HCT116 (cell line): ENCODE results near the gene RGL2. TPM values are rescaled to one million over a fixed set of nuclear protein-coding genes. Genes with fewer than 3 reads are reported as not detected.
A peak's percentile ranks its signal among the peaks of the same experiment; 100 is the strongest.

ENCODE experiments used
- ATAC-seq: fragments of 200-7000 bp; cut with Tn5 transposase; 2 replicates; pipeline ENCODE4 v1.9.1; 2020; ENCODE audit warnings: mild to moderate bottlenecking, moderate library complexity
- BruUV-seq: library from RNA; stranded (reverse); fragments of 400-500 nt; replicated peaks from 2 replicates; lab custom pipeline; 2021; lab: Mats Ljungman, UMichigan
- CTCF ChIA-PET: fragments of 300-600 bp; sonication (Branson Sonifier 250); formaldehyde crosslinking; loops from one replicate; lab custom pipeline; 2021; ENCODE audit warnings: antibody characterized with exemption; lab: Charles Lee
- POLR2A ChIA-PET: fragments of 300-600, 350-600 bp; sonication (Branson Sonifier 250); formaldehyde crosslinking; loops from one replicate; lab custom pipeline; 2021; ENCODE audit warnings: antibody characterized with exemption; lab: Charles Lee
- RAD21 ChIA-PET, 2 experiments: fragments of 300-600 bp; sonication (Branson Sonifier 250); formaldehyde crosslinking; loops; one replicate each; lab custom pipeline; 2023; ENCODE audit warnings: low total read pairs in 2 of 2; ENCODE audit not compliant: uncharacterized antibody in 2 of 2, unreplicated experiment in 2 of 2, low non-redundant PET in 1 of 2; lab: Charles Lee
- DNase-seq: peaks from one replicate; pipeline ENCODE4 v3.0.0-alpha.2; 2010; ENCODE audit warnings: low read depth, low spot score
- H2AFZ ChIP-seq: fragments of 200-600 bp; shearing (Covaris generic), sonication (generic); 2 replicates; pipeline ENCODE4 v1.6.1; 2017; ENCODE audit warnings: low read depth, mixed run types, mixed read lengths, antibody characterized with exemption, low read length; ENCODE audit not compliant: poor library complexity, severe bottlenecking
- H3K27ac ChIP-seq: 2 replicates; pipeline ENCODE4 v1.5.1; 2012; ENCODE audit warnings: low read depth, low read length
- H3K27me3 ChIP-seq: fragments of 200-600 bp; sonication (generic); 2 replicates; pipeline ENCODE4 v1.6.1; 2016; ENCODE audit warnings: mixed run types, low read length, mixed read lengths; ENCODE audit not compliant: insufficient read depth
- H3K36me3 ChIP-seq, 2 experiments: fragments of 200-500 bp in 1 of 2; fragments of 200-600 bp in 1 of 2; sonication (Bioruptor generic) in 1 of 2; sonication (generic) in 1 of 2; 2 replicates each; pipeline versions ENCODE4 v1.5.1 to v1.6.1; 2014 to 2016; ENCODE audit warnings: low read length in 2 of 2, inconsistent platforms in 1 of 2, mixed read lengths in 1 of 2, mixed run types in 1 of 2; ENCODE audit not compliant: insufficient read depth in 2 of 2, control insufficient read depth in 1 of 2
- H3K4me1 ChIP-seq, 2 experiments: fragments of 200-600 bp in 1 of 2; sonication (generic) in 1 of 2; 2 replicates each; pipeline versions ENCODE4 v1.5.1 to v1.6.1; 2012 to 2017; ENCODE audit warnings: low read length in 2 of 2, inconsistent platforms in 1 of 2, mild to moderate bottlenecking in 1 of 2, mixed read lengths in 1 of 2, mixed run types in 1 of 2, moderate library complexity in 1 of 2; ENCODE audit not compliant: insufficient read depth in 2 of 2, control insufficient read depth in 1 of 2
- H3K4me2 ChIP-seq: fragments of 200-600 bp; sonication (generic); 2 replicates; pipeline ENCODE4 v1.6.1; 2017; ENCODE audit warnings: mixed run types, low read length, mixed read lengths
- H3K4me3 ChIP-seq, 2 experiments: fragments of 200-600 bp in 1 of 2; sonication (generic) in 1 of 2; replicated peaks in 1 of 2; 2 replicates each; pipeline ENCODE4 v1.5.1; 2011 to 2016; ENCODE audit warnings: low read length in 2 of 2, control low read depth in 1 of 2, low read depth in 1 of 2, mild to moderate bottlenecking in 1 of 2, mixed read lengths in 1 of 2, mixed run types in 1 of 2
- H3K79me2 ChIP-seq: fragments of 200-600 bp; sonication (generic); 2 replicates; pipeline ENCODE4 v1.6.1; 2017; ENCODE audit warnings: mild to moderate bottlenecking, mixed run types, low read length, moderate library complexity, mixed read lengths; ENCODE audit not compliant: insufficient read depth
- H3K9ac ChIP-seq: fragments of 200-600 bp; sonication (generic); 2 replicates; pipeline ENCODE4 v1.6.1; 2016; ENCODE audit warnings: low read length, mixed read lengths
- H3K9me2 ChIP-seq: fragments of 200-600 bp; sonication (generic), shearing (Covaris generic); 2 replicates; pipeline ENCODE4 v1.6.1; 2017; ENCODE audit warnings: mixed run types, mild to moderate bottlenecking, moderate library complexity; ENCODE audit not compliant: insufficient read depth
- H3K9me3 ChIP-seq, 2 experiments: fragments of 200-500 bp in 1 of 2; fragments of 200-600 bp in 1 of 2; sonication (Bioruptor generic) in 1 of 2; sonication (generic) in 1 of 2; 2 replicates each; pipeline ENCODE4 v1.6.1; 2014 to 2017; ENCODE audit warnings: low read length in 2 of 2, mixed read lengths in 2 of 2, inconsistent platforms in 1 of 2, low read depth in 1 of 2, mild to moderate bottlenecking in 1 of 2, mixed run types in 1 of 2, moderate library complexity in 1 of 2; ENCODE audit not compliant: control insufficient read depth in 1 of 2, insufficient read depth in 1 of 2
- H4K20me1 ChIP-seq: fragments of 200-600 bp; sonication (generic), shearing (Covaris generic); 2 replicates; pipeline ENCODE4 v1.6.1; 2017; ENCODE audit warnings: mixed run types, mild to moderate bottlenecking, moderate library complexity; ENCODE audit not compliant: insufficient read depth
- ATF3 ChIP-seq: IDR thresholded peaks from 2 replicates; pipeline ENCODE4 v1.6.1; 2012
- CBX3 ChIP-seq: IDR thresholded peaks from 2 replicates; pipeline ENCODE4 v1.6.1; 2012; ENCODE audit warnings: low read depth
- RAD21 ChIP-seq: IDR thresholded peaks from 2 replicates; pipeline ENCODE4 v1.6.1; 2012; ENCODE audit warnings: low read depth, mild to moderate bottlenecking
- TCF7L2 ChIP-seq: IDR thresholded peaks from 2 replicates; pipeline ENCODE4 v1.7.0; 2011; ENCODE audit warnings: borderline replicate concordance, inconsistent platforms; ENCODE audit not compliant: insufficient read depth, insufficient read length; ENCODE audit errors: extremely low read depth
- YY1 ChIP-seq: IDR thresholded peaks from 2 replicates; pipeline ENCODE4 v1.6.1; 2011; ENCODE audit warnings: low read length, low read depth, moderate library complexity, mild to moderate bottlenecking; ENCODE audit not compliant: insufficient replicate concordance; ENCODE audit errors: extremely low read depth
- ZFX ChIP-seq: fragments of 450-650 bp; IDR thresholded peaks from 2 replicates; pipeline ENCODE4 v1.6.1; 2017
- intact Hi-C: fragments of 100-400 bp; cut with micrococcal nuclease; formaldehyde crosslinking; loops from 2 replicates; pipeline ENCODE4 v1.10.0; 2022
- total RNA-seq: library from RNA; stranded (reverse); gene quantifications from one replicate; pipeline ENCODE4 v1.2.1, GENCODE V29; 2021; ENCODE audit not compliant: unreplicated experiment

RGL2 gene
- total RNA-seq, 1 experiment from 2014 or later, result 53.4 TPM

- H3K4me2 ChIP-seq, result peak overlapping the region; percentile 100
- TF ChIP-seq TCF7L2 (no peak), RAD21 (no peak), ATF3 (no peak), ZFX (0 out of 2 replicates have a peak, but pooled peaks have one; percentile 30)
- ATAC-seq (peak; percentile 59), DNase-seq (no peak)
- no peak overlapping the region for H2AFZ ChIP-seq
- CTCF ChIA-PET, result interaction anchor here (0.9 to 1.6 kb wide), 4 partner anchors 8 to 93 kb away, joined by 3 to 6 read pairs (median 4); partner anchors contain the start of genes B3GALT4, HSD17B8, PFDN6 and WDR46
- peaks cover 0 to 7% of the 10 kb centered on the region in 2 experiments; a peak in 2 of 4 replicates for H3K36me3 ChIP-seq
- H3K4me3 ChIP-seq, result peak overlapping the region; percentile 76 to 85
- no peaks in the 10 kb centered on the region for H3K9me3 ChIP-seq
- POLR2A ChIA-PET, result interaction anchor here (1.0 to 1.6 kb wide), 4 partner anchors 8 to 20 kb away, joined by 4 to 11 read pairs (median 8); partner anchors contain the start of genes B3GALT4, PFDN6, WDR46 and ZBTB22
- peak overlapping the region; percentile 96 for H3K27ac ChIP-seq
- peaks cover 6 to 26% of the 10 kb centered on the region in 2 experiments; a peak in 3 of 4 replicates for H3K4me1 ChIP-seq
- no peaks in the 10 kb centered on the region for H3K27me3 ChIP-seq
- intact Hi-C loops, result loop anchor here (5.0 kb wide), 2 partner anchors 115 to 130 kb away; partner anchors contain the start of gene PHF1
- H4K20me1 ChIP-seq, result no peaks in the 10 kb centered on the region
- RAD21 ChIA-PET, result no interaction called here
- H3K79me2 ChIP-seq, result peaks cover 21% of the 10 kb centered on the region
- peak overlapping the region; percentile 84 for H3K9ac ChIP-seq
- BruUV-seq, result no TSS peak
- H3K9me2 ChIP-seq, result no peaks in the 10 kb centered on the region
Measured at GRCh38 chr6:33297406-33297955, 1.3 kb downstream of the RGL2 start.

GRCh38 chr6:33296797-33297405 lies 1.8 kb downstream of the RGL2 start:
- Histone ChIP-seq H3K27ac (peak overlapping the region; percentile 96), H3K9me3 (no peaks in the 10 kb centered on the region), H3K4me2 (peak overlapping the region; percentile 100), H3K79me2 (peaks cover 23% of the 10 kb centered on the region), H3K27me3 (no peaks in the 10 kb centered on the region), H3K36me3 (peaks cover 1 to 8% of the 10 kb centered on the region in 2 experiments; a peak in 3 of 4 replicates), H3K9ac (peak overlapping the region; percentile 84), H3K4me3 (peak overlapping the region; percentile 76 to 85), H3K9me2 (no peaks in the 10 kb centered on the region), H2AFZ (no peak overlapping the region), H3K4me1 (peaks cover 6 to 26% of the 10 kb centered on the region in 2 experiments; a peak in 3 of 4 replicates), H4K20me1 (no peaks in the 10 kb centered on the region)
- ATAC-seq (no peak), DNase-seq (no peak)
- TSS peak; percentile 17 for BruUV-seq
- TF ChIP-seq YY1 (no peak), CBX3 (no peak)
- intact Hi-C loops, result loop anchor here (5.0 kb wide), 2 partner anchors 115 to 130 kb away; partner anchors contain the start of gene PHF1
- ChIA-PET CTCF (interaction anchor here (1.6 kb wide), 2 partner anchors 8 to 20 kb away, joined by 5 to 6 read pairs; partner anchors contain the start of genes B3GALT4, PFDN6 and WDR46), RAD21 (no interaction called here), POLR2A (interaction anchor here (1.3 to 1.6 kb wide), 3 partner anchors 8 to 21 kb away, joined by 4 to 11 read pairs (median 9); partner anchors contain the start of genes B3GALT4, PFDN6, WDR46 and ZBTB22)
